T follicular helper cell (primary cell): ENCODE measurements around the gene RAPSN.

Experiments
- DNase-seq: peaks from one replicate; pipeline ENCODE4 v3.0.0-alpha.2; 2020; ENCODE audit warnings: low read depth

RAPSN gene

GRCh38 chr11:47390422-47390760 is 58.5 kb downstream of the RAPSN start:
- no peak for DNase-seq

DNA sequence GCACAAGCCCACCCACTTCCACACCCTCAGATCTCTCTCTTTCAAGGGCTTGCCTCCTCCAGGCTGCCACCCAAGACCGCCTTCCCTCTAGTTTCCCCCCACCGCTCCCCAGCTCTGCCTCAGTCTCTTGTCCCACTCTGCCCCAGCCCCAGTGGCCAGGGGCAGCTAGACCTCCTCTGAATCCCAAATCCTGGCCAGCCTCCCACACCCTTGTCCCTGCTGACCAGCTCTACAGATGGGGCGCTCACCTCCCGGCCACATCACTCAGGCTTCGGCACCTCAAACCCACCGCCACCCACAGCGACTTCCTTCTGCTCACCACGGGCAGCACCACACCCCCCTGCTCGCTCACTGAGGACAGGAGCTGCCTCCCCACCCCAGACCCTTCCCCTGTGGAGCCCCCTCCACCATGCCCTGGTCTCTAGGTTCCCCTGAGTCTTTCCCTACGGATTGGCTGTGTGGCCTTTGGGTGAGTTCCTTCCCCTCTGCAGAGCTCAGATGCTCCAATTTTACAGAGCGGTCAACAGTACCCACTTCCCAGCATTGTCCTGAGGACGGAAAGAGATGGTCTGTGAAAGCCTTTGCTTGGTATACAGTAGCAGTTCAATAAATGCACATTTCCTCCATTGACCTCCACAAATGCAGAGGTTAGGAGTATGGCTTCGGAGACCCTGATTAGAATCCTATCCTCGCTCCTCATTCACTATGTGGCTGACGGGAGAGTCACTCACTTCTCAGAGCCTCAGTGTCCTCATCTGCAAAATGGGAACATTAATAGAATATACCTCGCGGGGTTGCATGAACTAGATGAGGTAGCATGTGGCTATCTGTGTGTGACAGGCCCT is 59.1 kb downstream of the RAPSN start:
- DNase-seq = no peak

DNA sequence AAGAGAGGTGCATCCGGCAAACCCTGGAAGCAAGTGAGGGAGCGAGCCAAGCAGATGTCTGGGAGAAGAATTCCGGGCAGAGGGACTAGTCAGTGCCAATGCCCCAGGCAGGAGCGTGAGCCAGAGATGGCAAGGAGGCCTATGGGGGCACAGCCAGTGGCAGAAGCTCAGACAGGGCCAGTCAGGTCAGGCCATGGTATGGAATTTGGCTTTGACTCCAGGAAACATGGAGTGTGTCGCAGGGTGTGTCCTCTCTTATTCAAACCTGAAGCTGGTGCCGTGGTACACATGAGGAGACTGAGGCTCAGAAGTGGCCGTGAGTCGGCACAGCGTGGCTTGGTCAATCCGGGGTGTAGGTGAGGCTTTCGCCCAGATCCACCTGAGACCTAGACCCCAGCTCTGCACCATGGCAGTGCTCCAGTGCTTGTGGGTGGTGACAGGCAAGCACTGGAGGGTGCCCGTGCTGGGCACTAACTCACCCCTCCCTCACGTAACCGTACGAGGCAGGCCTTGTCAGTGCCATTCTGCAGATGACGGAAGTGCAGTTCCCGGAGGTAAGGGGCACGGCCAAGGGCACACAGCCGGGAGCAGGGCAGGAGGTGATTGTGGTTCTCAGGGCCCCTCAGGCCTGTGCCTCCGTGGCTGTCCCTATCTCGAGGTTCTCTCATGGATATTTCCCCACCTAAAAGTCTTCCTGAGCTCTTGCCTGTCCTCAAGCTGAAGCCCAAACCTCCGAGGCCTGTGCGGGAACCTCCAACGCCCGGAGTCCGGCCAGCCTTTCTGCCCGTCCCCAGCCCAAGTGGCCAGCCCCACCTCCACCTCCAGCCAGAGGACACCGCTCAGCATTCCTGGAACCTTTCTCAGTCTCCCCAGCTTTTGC is 60.0 kb downstream of the RAPSN start:
- DNase-seq = no peak

DNA sequence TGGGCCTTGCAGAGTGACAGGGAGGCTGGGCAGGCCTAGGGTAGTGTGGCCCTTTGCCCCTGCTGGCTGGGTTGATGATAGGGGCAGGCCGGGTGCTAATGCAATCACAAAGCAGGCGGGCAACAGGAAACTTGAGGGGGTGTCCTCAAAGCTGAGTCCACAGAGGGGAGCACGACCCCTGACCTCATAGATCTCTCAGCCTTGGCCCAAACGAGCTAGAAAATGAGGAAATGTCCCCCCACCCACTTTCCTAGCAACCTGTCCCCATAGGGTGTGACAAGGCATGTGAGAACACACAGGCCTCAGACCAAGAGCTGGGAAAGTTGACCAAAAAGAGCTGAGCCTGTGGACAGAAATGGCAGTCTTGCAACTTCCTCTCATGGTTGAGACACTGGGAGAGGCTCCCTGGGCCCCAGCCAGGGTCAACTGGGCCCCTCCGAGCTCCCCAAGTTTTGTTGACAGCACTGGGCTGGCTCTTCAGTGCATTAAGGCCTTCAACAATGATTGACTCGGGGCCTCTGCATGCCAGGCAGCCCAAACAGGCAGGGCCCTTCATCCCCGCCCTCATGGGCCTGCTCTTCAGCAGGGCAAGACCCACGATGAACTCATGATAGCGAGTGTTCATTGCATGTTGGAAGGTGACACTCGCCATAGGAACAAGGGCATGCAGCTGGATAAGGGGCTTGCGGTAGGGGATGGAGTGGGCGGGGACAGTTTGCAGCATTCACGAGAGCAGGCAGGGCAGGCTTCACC is 60.8 kb downstream of the RAPSN start:
- DNase-seq = no peak
